K562 (cell line): Measurements from ENCODE around the gene PLSCR5. TPM values are rescaled to one million over a fixed set of nuclear protein-coding genes. Genes with fewer than 3 reads are reported as not detected.

ENCODE experiments used
- ATAC-seq: fragments of 200-7000 bp; cut with Tn5 transposase; 3 replicates; pipeline ENCODE4 v1.9.1; 2020; ENCODE audit warnings: moderate library complexity
- BruUV-seq: library from RNA; stranded (reverse); fragments of 400-500 nt; replicated peaks from 2 replicates; lab custom pipeline; 2021; lab: Mats Ljungman, UMichigan
- CTCF ChIA-PET: fragments of 300-600 bp; formaldehyde crosslinking; extraction: SDS; loops from one replicate; lab custom pipeline; 2021; ENCODE audit warnings: low intra/inter-chr PET ratio; lab: Yijun Ruan, JAX
- POLR2A ChIA-PET: fragments of 300-600, 350-650 bp; sonication (Branson Sonifier 250); formaldehyde crosslinking; extraction: SDS; loops from one replicate; lab custom pipeline; 2021; ENCODE audit warnings: antibody characterized with exemption, inconsistent platforms; lab: Yijun Ruan, JAX
- DNase-seq, 4 experiments: peaks; one replicate each; pipeline versions ENCODE4 v3.0.0 to v3.0.0-alpha.2; 2011 to 2018; ENCODE audit warnings: low spot score in 3 of 4, mixed read lengths in 3 of 4; ENCODE audit errors: extremely low read depth in 1 of 4
- FAIRE-seq: peaks from 2 replicates; lab custom pipeline; 2011; peaks lifted over from hg19 to GRCh38; lab: Jason Lieb, UNC
- H2AFZ ChIP-seq: 2 replicates; pipeline ENCODE4 v1.6.0; 2011; ENCODE audit warnings: low read depth, low read length, control low read depth, inconsistent platforms
- H3K27ac ChIP-seq: fragments of 200-600 bp; 3 replicates; pipeline ENCODE4 v1.8.0; 2011; ENCODE audit warnings: low read depth, mild to moderate bottlenecking, control low read depth, inconsistent platforms, low read length, moderate library complexity, mixed read lengths; ENCODE audit errors: extremely low read depth
- H3K27me3 ChIP-seq, 2 experiments: fragments of 300-600 bp in 1 of 2; 2 replicates in 1 of 2; 3 replicates in 1 of 2; pipeline versions ENCODE4 v1.6.0 to v1.8.0; 2011; ENCODE audit warnings: inconsistent platforms in 2 of 2, low read length in 2 of 2, mild to moderate bottlenecking in 1 of 2, mixed read lengths in 1 of 2, moderate library complexity in 1 of 2; ENCODE audit not compliant: control insufficient read depth in 2 of 2, insufficient read depth in 2 of 2
- H3K36me3 ChIP-seq: fragments of 300-600 bp; 3 replicates; pipeline ENCODE4 v1.8.0; 2011; ENCODE audit warnings: mild to moderate bottlenecking, low read length, inconsistent platforms; ENCODE audit not compliant: control insufficient read depth, insufficient read depth
- H3K4me1 ChIP-seq, 2 experiments: fragments of 200-600 bp in 1 of 2; replicated peaks in 1 of 2; 2 replicates in 1 of 2; 3 replicates in 1 of 2; pipeline versions ENCODE4 v1.5.1 to v1.8.0; 2011; ENCODE audit warnings: inconsistent platforms in 2 of 2, low read length in 2 of 2, mild to moderate bottlenecking in 1 of 2, mixed read lengths in 1 of 2, moderate library complexity in 1 of 2; ENCODE audit not compliant: control insufficient read depth in 2 of 2, insufficient read depth in 2 of 2
- H3K4me2 ChIP-seq: 2 replicates; pipeline ENCODE4 v1.6.1; 2011; ENCODE audit warnings: low read length, control low read depth, inconsistent platforms, mixed read lengths; ENCODE audit not compliant: insufficient read depth
- H3K4me3 ChIP-seq: fragments of 200-600 bp; sonication (generic), shearing (Covaris generic); 2 replicates; pipeline ENCODE4 v1.5.1; 2016; ENCODE audit warnings: control low read depth, inconsistent platforms
- H3K79me2 ChIP-seq: fragments of 200-600 bp; 3 replicates; pipeline ENCODE4 v1.8.0; 2011; ENCODE audit warnings: low read length, inconsistent platforms; ENCODE audit not compliant: control insufficient read depth, insufficient read depth
- H3K9ac ChIP-seq, 2 experiments: 2 replicates each; pipeline versions ENCODE4 v1.6.0 to v1.6.1; 2011; ENCODE audit warnings: low read depth in 2 of 2, low read length in 2 of 2, control low read depth in 1 of 2, inconsistent platforms in 1 of 2, mild to moderate bottlenecking in 1 of 2, mixed read lengths in 1 of 2; ENCODE audit not compliant: insufficient read depth in 1 of 2
- H3K9me1 ChIP-seq: one replicate; pipeline ENCODE4 v1.6.0; 2011; ENCODE audit warnings: inconsistent platforms, mild to moderate bottlenecking, low read length, moderate library complexity; ENCODE audit not compliant: control insufficient read depth, insufficient read depth
- H3K9me3 ChIP-seq: replicated peaks from 2 replicates; pipeline ENCODE4 v1.5.1; 2011; ENCODE audit warnings: low read depth, low read length, inconsistent platforms; ENCODE audit not compliant: control insufficient read depth, insufficient read depth
- H4K20me1 ChIP-seq: replicated peaks from 2 replicates; pipeline ENCODE4 v1.6.1; 2011; ENCODE audit warnings: low read length, inconsistent platforms, mixed read lengths; ENCODE audit not compliant: control insufficient read depth, insufficient read depth
- KLF13 ChIP-seq: fragments of 450-650 bp; IDR thresholded peaks from 2 replicates; pipeline ENCODE4 v1.6.1; 2016; ENCODE audit warnings: missing genetic modification characterization, low read depth, mild to moderate bottlenecking, missing compliant biosample characterization, moderate library complexity, borderline replicate concordance
- MYC ChIP-seq, 2 experiments: fragments of 250-450 bp in 1 of 2; sonication (Bioruptor Pico) in 1 of 2; IDR thresholded peaks; 2 replicates each; pipeline versions ENCODE4 v1.5.1 to v1.6.1; 2012 to 2021; ENCODE audit warnings: low read depth in 2 of 2, borderline replicate concordance in 1 of 2, improper control_type of control experiment in 1 of 2, low read length in 1 of 2, mild to moderate bottlenecking in 1 of 2, moderate library complexity in 1 of 2
- RFX7 ChIP-seq: fragments of 250-450 bp; sonication (Bioruptor Pico); IDR thresholded peaks from 2 replicates; pipeline ENCODE4 v1.5.1; 2021; ENCODE audit warnings: mild to moderate bottlenecking
- WGBS: fragments of 100-300 bp; shearing (Covaris generic); methylation state at CpG from one replicate; pipeline ENCODE4 v1.1.6; 2016; ENCODE audit warnings: low coverage, mixed read lengths; ENCODE audit not compliant: insufficient coverage; ENCODE audit errors: missing lambda C conversion rate; 5-methylcytosine and 5-hydroxymethylcytosine counted together
- in situ Hi-C: fragments of 300-500 bp; cut with MboI; formaldehyde crosslinking; loops from 4 replicates; pipeline ENCODE4 v1.15.0; 2018; ENCODE audit warnings: inconsistent platforms, mixed read lengths
- intact Hi-C: fragments of 100-400 bp; cut with micrococcal nuclease; formaldehyde crosslinking; loops from 2 replicates; pipeline ENCODE4 v1.14.2; 2022
- polyA plus RNA-seq, 8 experiments: library from polyadenylated mRNA; depleted of rRNA in 4 of 8; stranded (reverse) in 5 of 8; unstranded in 3 of 8; fragments of >200 nt; fragmentation: Nextera tagmentation in 2 of 8; fragmentation: Illumina TruSeq in 1 of 8; extraction: Ambion mirVana in 2 of 8; extraction: Trizol in 1 of 8; gene quantifications; 2 replicates each; pipeline versions ENCODE4 v1.2.1 to v1.2.3, GENCODE V29; 2011 to 2014; ENCODE audit warnings: inconsistent platforms in 1 of 8, missing spikeins in 1 of 8
- total RNA-seq, 7 experiments: library from RNA; depleted of rRNA in 6 of 7; stranded (reverse); fragments of >200 nt in 6 of 7; fragmentation: Illumina TruSeq in 2 of 7; extraction: Trizol in 2 of 7; gene quantifications; 2 replicates each; pipeline versions ENCODE4 v1.2.1 to v1.2.3, GENCODE V29; 2011 to 2021; ENCODE audit warnings: low replicate concordance in 1 of 7
- TF ChIP-seq, protein P1 (sequence below): fragments of 150-350 bp; conservative IDR thresholded peaks from 2 replicates; pipeline ENCODE4 v1.6.1; 2014; ENCODE audit warnings: low read length
- TF ChIP-seq, protein P2 (sequence below): fragments of 450-650 bp; IDR thresholded peaks from 2 replicates; pipeline ENCODE4 v1.6.1; 2016; ENCODE audit warnings: antibody characterized with exemption
- TF ChIP-seq, protein P3 (sequence below), 3 experiments: fragments of 200-800 bp in 1 of 3; fragments of 250-450 bp in 1 of 3; fragments of 450-650 bp in 1 of 3; sonication (Bioruptor Pico) in 1 of 3; sonication (Bioruptor generic) in 1 of 3; formaldehyde crosslinking in 1 of 3; IDR thresholded peaks; 2 replicates each; pipeline versions ENCODE4 v1.6.1 to v1.8.0; 2016 to 2022; ENCODE audit warnings: mild to moderate bottlenecking in 2 of 3, missing genetic modification characterization in 2 of 3, missing compliant biosample characterization in 1 of 3, moderate library complexity in 1 of 3
- TF ChIP-seq, protein P4 (sequence below): sonication (generic); formaldehyde crosslinking; IDR thresholded peaks from 2 replicates; pipeline ENCODE4 v1.9.0; 2022; ENCODE audit warnings: mild to moderate bottlenecking, missing genetic modification reagents

Gene PLSCR5
- total and polyA plus RNA-seq, 9 of the 15 experiments (the other 6 are each of a cell fraction or from before 2014, with no cell fraction given) = not detected

DNA sequence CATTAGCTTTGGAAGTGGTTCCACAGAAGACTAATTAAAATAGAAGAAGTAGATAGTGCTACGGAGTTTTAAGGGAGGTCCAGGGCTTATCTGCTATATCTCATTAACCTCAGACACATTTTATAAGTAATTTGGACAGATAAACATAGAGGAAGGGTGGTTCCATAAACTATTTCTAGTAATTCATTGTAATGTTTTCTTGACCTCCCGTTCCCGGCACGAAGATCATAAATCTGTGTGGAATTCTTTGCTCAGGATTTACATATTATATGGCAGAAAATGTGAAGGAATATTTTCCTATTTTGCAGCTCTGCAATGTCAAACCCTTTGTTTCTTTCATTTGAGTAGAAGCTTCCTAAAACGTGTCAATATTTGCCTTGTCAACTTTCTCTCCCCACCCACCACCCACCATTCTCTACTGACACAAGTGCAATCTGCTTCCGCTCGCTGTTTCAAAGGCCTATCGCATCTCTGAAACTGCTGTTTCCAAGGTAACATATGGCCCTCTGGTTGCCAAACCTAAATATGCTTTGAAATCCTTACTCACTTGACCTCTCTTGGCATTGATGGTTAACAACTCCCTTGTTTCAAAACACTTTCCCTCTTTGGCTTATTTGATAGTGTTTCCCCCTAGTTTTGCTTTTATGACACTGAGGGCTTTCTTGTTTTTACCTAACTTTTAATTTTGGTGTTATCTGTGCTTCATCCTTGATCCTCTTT is 21.4 kb upstream of the PLSCR5 start:
- ChIA-PET CTCF (no interaction called here), POLR2A (no interaction called here)
- no peak overlapping the region for H2AFZ ChIP-seq
- no peaks in the 10 kb centered on the region for H3K36me3 ChIP-seq
- no peak overlapping the region for H3K27ac ChIP-seq
- H3K9ac ChIP-seq = no peak overlapping the region
- no peak for FAIRE-seq
- no peak for ATAC-seq
- H3K4me3 ChIP-seq = no peak overlapping the region
- no peaks in the 10 kb centered on the region for H3K4me1 ChIP-seq
- H3K9me3 ChIP-seq = no peaks in the 10 kb centered on the region
- WGBS = 9% methylated on average over 8 of the region's 8 CpGs
- H3K9me1 ChIP-seq = no peaks in the 10 kb centered on the region
- intact Hi-C loops = no loop called here
- BruUV-seq = no TSS peak
- in situ Hi-C loops = no loop called here
- TF ChIP-seq, protein P1, sequence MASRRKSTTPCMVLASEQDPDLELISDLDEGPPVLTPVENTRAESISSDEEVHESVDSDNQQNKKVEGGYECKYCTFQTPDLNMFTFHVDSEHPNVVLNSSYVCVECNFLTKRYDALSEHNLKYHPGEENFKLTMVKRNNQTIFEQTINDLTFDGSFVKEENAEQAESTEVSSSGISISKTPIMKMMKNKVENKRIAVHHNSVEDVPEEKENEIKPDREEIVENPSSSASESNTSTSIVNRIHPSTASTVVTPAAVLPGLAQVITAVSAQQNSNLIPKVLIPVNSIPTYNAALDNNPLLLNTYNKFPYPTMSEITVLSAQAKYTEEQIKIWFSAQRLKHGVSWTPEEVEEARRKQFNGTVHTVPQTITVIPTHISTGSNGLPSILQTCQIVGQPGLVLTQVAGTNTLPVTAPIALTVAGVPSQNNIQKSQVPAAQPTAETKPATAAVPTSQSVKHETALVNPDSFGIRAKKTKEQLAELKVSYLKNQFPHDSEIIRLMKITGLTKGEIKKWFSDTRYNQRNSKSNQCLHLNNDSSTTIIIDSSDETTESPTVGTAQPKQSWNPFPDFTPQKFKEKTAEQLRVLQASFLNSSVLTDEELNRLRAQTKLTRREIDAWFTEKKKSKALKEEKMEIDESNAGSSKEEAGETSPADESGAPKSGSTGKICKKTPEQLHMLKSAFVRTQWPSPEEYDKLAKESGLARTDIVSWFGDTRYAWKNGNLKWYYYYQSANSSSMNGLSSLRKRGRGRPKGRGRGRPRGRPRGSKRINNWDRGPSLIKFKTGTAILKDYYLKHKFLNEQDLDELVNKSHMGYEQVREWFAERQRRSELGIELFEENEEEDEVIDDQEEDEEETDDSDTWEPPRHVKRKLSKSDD = no peak
- TF ChIP-seq MYC (IDR thresholded peaks at IDR 0.05; ENCODE audit: low read depth, low read length) = no peak
- TF ChIP-seq MYC (CRISPR knock-in tag; IDR thresholded peaks at IDR 0.05; ENCODE audit: borderline replicate concordance, low read depth) = no peak
- TF ChIP-seq, protein P2, sequence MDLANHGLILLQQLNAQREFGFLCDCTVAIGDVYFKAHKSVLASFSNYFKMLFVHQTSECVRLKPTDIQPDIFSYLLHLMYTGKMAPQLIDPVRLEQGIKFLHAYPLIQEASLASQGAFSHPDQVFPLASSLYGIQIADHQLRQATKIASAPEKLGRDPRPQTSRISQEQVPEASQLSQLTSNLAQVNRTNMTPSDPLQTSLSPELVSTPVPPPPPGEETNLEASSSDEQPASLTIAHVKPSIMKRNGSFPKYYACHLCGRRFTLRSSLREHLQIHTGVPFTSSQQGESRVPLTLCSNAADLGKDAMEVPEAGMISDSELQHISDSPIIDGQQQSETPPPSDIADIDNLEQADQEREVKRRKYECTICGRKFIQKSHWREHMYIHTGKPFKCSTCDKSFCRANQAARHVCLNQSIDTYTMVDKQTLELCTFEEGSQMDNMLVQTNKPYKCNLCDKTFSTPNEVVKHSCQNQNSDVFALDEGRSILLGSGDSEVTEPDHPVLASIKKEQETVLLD = no peak
- TF ChIP-seq, protein P3, sequence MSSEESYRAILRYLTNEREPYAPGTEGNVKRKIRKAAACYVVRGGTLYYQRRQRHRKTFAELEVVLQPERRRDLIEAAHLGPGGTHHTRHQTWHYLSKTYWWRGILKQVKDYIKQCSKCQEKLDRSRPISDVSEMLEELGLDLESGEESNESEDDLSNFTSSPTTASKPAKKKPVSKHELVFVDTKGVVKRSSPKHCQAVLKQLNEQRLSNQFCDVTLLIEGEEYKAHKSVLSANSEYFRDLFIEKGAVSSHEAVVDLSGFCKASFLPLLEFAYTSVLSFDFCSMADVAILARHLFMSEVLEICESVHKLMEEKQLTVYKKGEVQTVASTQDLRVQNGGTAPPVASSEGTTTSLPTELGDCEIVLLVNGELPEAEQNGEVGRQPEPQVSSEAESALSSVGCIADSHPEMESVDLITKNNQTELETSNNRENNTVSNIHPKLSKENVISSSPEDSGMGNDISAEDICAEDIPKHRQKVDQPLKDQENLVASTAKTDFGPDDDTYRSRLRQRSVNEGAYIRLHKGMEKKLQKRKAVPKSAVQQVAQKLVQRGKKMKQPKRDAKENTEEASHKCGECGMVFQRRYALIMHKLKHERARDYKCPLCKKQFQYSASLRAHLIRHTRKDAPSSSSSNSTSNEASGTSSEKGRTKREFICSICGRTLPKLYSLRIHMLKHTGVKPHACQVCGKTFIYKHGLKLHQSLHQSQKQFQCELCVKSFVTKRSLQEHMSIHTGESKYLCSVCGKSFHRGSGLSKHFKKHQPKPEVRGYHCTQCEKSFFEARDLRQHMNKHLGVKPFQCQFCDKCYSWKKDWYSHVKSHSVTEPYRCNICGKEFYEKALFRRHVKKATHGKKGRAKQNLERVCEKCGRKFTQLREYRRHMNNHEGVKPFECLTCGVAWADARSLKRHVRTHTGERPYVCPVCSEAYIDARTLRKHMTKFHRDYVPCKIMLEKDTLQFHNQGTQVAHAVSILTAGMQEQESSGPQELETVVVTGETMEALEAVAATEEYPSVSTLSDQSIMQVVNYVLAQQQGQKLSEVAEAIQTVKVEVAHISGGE (CRISPR knock-in tag; IDR thresholded peaks at IDR 0.05) = no peak
- TF ChIP-seq KLF13 (tag) = no peak
- TF ChIP-seq, protein P4, sequence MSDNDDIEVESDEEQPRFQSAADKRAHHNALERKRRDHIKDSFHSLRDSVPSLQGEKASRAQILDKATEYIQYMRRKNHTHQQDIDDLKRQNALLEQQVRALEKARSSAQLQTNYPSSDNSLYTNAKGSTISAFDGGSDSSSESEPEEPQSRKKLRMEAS (CRISPR knock-in tag) = no peak
- TF ChIP-seq RFX7 = no peak
- H3K4me2 ChIP-seq = no peak overlapping the region
- no peaks in the 10 kb centered on the region for H4K20me1 ChIP-seq
- no peaks in the 10 kb centered on the region for H3K27me3 ChIP-seq
- no peaks in the 10 kb centered on the region for H3K79me2 ChIP-seq
- no peak for DNase-seq
